Thyroid gland (tissue), 4 donors: ENCODE data around the gene YAP1. TPM values are rescaled to one million over a fixed set of nuclear protein-coding genes. Genes with fewer than 3 reads are reported as not detected.

Experiments used
- DNase-seq, 2 donors: peaks; one replicate each; pipeline ENCODE4 v3.0.0-alpha.2; 2019
- H3K27ac ChIP-seq, 3 donors: fragments of 200-600 bp; sonication (generic); 1 replicate in 2 of 3; 2 replicates in 1 of 3; pipeline ENCODE4 v1.5.1; 2016 to 2019; ENCODE audit warnings: mild to moderate bottlenecking in 1 of 3, moderate library complexity in 1 of 3
- H3K27me3 ChIP-seq: fragments of 200-600 bp; sonication (generic); one replicate; pipeline ENCODE4 v1.5.1; 2019
- H3K36me3 ChIP-seq, 2 donors: fragments of 200-600 bp; sonication (generic); one replicate each; pipeline ENCODE4 v1.5.1; 2016 to 2019
- H3K4me1 ChIP-seq, 2 donors: fragments of 200-600 bp; sonication (generic); one replicate each; pipeline ENCODE4 v1.5.1; 2017 to 2019
- H3K4me3 ChIP-seq, 3 donors: fragments of 200-600 bp; sonication (generic); replicated peaks in 1 of 3; 1 replicate in 2 of 3; 2 replicates in 1 of 3; pipeline ENCODE4 v1.5.1; 2016; ENCODE audit warnings: mild to moderate bottlenecking in 1 of 3
- H3K9me3 ChIP-seq: fragments of 200-600 bp; sonication (generic); one replicate; pipeline ENCODE4 v1.5.1; 2017
- POLR2A ChIP-seq, 2 donors: fragments of 450-650 bp; IDR thresholded peaks; one replicate each; pipeline ENCODE4 v1.6.1; 2017; ENCODE audit warnings: antibody characterized with exemption in 2 of 2, mild to moderate bottlenecking in 2 of 2, moderate library complexity in 1 of 2
- WGBS, 2 donors: methylation state at CpG; one replicate each; pipeline ENCODE4 v1.1.5; 2017; 5-methylcytosine and 5-hydroxymethylcytosine counted together
- intact Hi-C: fragments of 100-400 bp; cut with DNase I; formaldehyde crosslinking; loops from one replicate; pipeline ENCODE4 v1.15.1; 2023
- total RNA-seq, 4 donors: library from RNA; depleted of rRNA; stranded (reverse); fragments of >200 nt; gene quantifications; one replicate each; pipeline ENCODE4 v1.2.3, GENCODE V29; 2016
- TF ChIP-seq, protein P1 (sequence below), 6 experiments: fragments of 200-600 bp in 3 of 6; fragments of 450-650 bp in 3 of 6; sonication (generic) in 3 of 6; IDR thresholded peaks; one replicate each; pipeline ENCODE4 v1.5.1; 2016 to 2019; ENCODE audit warnings: antibody characterized with exemption in 6 of 6, mild to moderate bottlenecking in 2 of 6, inconsistent platforms in 1 of 6, moderate library complexity in 1 of 6

Gene YAP1
- total RNA-seq, 4 donors from 2014 or later, result 162 to 202 (median 176) TPM

DNA sequence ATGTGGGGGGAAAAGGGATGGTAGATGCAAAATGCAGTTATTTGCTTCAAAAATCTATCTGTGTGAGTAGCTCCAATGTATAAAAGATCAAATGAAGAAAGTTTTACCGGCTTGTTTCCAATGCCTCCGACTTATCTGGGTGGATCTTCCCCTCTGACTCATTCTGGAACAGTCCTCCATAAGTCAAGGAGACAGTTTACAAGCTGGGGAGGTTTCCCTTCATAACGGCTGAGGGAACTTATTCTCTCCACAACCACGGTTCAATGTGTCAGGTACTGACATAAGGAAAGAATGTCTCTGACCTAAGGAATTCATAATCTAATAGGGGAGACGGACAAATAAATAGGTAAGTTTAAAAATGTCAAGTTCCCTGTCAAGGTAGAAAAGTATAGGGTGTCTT is 157.4 kb downstream of the YAP1 start:
- peaks cover 3 to 4% of the 10 kb centered on the region in 2 donors for H3K4me1 ChIP-seq
- no peak overlapping the region for H3K4me3 ChIP-seq
- 72 to 75% methylated on average over 5 of the region's 5 CpGs for WGBS, 2 donors
- DNase-seq, result no peak
- peak overlapping the region in 2 of 3 donors; percentile 29 to 68 for H3K27ac ChIP-seq
- H3K9me3 ChIP-seq, result no peaks in the 10 kb centered on the region
- TF ChIP-seq POLR2A (IDR thresholded peaks at IDR 0.05), result no peak
- TF ChIP-seq, protein P1, sequence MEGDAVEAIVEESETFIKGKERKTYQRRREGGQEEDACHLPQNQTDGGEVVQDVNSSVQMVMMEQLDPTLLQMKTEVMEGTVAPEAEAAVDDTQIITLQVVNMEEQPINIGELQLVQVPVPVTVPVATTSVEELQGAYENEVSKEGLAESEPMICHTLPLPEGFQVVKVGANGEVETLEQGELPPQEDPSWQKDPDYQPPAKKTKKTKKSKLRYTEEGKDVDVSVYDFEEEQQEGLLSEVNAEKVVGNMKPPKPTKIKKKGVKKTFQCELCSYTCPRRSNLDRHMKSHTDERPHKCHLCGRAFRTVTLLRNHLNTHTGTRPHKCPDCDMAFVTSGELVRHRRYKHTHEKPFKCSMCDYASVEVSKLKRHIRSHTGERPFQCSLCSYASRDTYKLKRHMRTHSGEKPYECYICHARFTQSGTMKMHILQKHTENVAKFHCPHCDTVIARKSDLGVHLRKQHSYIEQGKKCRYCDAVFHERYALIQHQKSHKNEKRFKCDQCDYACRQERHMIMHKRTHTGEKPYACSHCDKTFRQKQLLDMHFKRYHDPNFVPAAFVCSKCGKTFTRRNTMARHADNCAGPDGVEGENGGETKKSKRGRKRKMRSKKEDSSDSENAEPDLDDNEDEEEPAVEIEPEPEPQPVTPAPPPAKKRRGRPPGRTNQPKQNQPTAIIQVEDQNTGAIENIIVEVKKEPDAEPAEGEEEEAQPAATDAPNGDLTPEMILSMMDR (IDR thresholded peaks at IDR 0.05), result no peak
- H3K27me3 ChIP-seq, result no peaks in the 10 kb centered on the region
- intact Hi-C loops, result loop anchor here (10.0 kb wide), 1 partner anchor 163 kb away; no protein-coding TSS in a partner anchor
- H3K36me3 ChIP-seq, result no peaks in the 10 kb centered on the region

DNA sequence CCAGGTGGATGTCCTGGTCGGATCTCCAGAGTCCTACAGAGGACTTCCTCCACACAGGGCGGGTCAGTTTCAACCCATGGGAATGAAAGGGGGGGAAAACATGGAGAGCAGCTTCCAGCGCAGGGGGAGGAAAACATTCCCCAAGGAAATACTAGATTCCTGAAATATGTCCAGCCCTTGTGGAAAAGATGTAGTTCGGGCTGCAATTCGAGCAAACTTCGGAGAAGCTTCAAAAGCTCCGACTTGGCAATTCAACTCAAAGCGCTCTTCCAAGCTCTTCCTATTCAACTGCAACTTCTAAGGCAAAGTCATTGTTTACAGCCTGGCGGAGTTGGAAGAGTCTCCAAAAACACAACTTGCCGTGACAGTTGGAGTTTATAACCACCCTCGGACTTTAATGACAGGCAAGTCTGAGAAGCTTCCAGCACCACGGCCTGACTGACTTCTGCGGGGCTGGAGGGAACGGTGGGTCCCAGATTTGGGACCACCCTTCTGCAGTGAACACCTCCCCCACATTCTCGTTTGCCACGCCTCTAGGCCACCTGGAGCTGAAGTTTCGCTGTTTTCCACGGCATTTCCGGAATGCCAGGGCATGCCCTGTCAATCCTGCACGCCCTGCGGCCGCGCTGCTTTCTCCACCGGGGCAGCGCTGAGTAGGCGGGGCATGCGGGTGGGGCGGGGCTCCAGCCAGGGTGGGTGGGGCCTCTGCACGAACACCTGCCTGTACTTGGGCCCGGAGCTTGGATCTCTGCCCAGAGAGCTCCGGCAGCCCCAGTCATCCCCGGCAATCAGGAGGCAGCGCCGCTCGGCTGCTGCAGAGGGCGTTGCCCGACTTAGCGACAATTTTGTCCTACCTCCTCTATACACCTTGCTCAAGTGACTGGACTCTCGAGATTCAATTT is 158.1 kb downstream of the YAP1 start:
- 25 to 28% methylated on average over 21 to 31 of the region's 39 CpGs for WGBS, 2 donors
- Histone ChIP-seq H3K27ac (peak overlapping the region; percentile 11 to 68 (median 29)), H3K4me1 (peaks cover 3 to 4% of the 10 kb centered on the region in 2 donors), H3K9me3 (no peaks in the 10 kb centered on the region), H3K27me3 (no peaks in the 10 kb centered on the region), H3K36me3 (no peaks in the 10 kb centered on the region), H3K4me3 (peak overlapping the region in 2 of 3 donors; percentile 8 to 27)
- peak; percentile 94 to 96 for DNase-seq
- TF ChIP-seq POLR2A (IDR thresholded peaks at IDR 0.05), result peak in 1 of 2 donors; percentile 53
- TF ChIP-seq, protein P1 (IDR thresholded peaks at IDR 0.05), result peak; percentile 19 to 72 (median 59)
- intact Hi-C loops, result loop anchor here (10.0 kb wide), 1 partner anchor 164 kb away; no protein-coding TSS in a partner anchor

DNA sequence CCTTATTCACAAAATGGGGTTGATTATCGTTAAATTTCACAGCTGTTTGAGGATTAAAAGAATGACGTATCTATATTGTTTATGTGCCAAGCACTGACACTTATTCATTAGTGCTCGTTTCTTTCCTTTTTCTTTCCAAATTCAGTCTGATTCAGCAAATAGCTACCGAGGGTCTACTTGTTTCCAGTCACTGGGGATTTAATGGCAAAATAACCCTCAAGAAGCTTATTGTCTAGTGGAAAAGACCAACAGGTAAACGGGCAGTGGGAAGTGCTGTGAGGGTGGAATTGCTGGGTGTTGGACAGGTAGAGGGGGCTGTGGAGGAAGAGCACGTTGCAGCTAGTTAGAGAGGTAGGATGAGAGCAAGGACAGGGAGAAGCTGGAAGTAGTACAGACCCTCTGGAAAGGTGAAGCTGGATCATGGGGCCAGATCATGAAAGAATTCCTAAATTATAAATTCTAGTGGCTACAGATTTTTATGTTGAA is 158.8 kb downstream of the YAP1 start:
- intact Hi-C loops, result loop anchor here (10.0 kb wide), 1 partner anchor 164 kb away; no protein-coding TSS in a partner anchor
- DNase-seq, result no peak
- 11 to 12% methylated on average over 6 of the region's 6 CpGs for WGBS, 2 donors

DNA sequence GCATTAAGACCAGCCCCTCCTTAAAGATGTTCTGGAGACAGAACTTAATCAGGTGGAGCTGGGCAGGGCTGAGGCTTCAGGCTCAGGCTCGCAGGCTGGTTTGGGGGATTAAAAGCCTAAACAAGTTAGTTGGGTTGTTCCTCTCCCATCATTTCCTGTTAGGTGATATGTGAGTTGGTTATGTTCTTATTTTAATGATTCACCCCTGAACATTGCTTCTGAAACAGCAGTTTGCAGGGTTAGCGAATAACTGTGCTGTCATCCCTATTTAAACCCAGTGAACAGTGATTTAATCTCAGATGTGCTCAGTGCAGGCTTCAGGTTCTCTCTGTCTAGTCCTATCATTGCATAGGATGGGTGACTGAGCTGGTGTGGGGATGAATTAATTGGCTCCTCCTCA is 159.7 kb downstream of the YAP1 start:
- no peak for TF ChIP-seq POLR2A (IDR thresholded peaks at IDR 0.05)
- TF ChIP-seq, protein P1 (IDR thresholded peaks at IDR 0.05), result no peak
- Histone ChIP-seq H3K4me3 (no peak overlapping the region), H3K27ac (no peak overlapping the region), H3K27me3 (no peaks in the 10 kb centered on the region), H3K9me3 (no peaks in the 10 kb centered on the region), H3K4me1 (peaks cover 3 to 4% of the 10 kb centered on the region in 2 donors), H3K36me3 (no peaks in the 10 kb centered on the region)
- 92% methylated on average over 2 of the region's 2 CpGs for WGBS, 2 donors
- DNase-seq, result no peak
- intact Hi-C loops, result loop anchor here (10.0 kb wide), 1 partner anchor 165 kb away; no protein-coding TSS in a partner anchor

More for the DNA sequence above, 158.8 kb downstream of the YAP1 start:
- peak overlapping the region in 2 of 3 donors; percentile 8 to 27 for H3K4me3 ChIP-seq
- no peaks in the 10 kb centered on the region for H3K27me3 ChIP-seq
- TF ChIP-seq POLR2A (IDR thresholded peaks at IDR 0.05), result no peak
- TF ChIP-seq, protein P1 (IDR thresholded peaks at IDR 0.05), result peak in 1 of 6 experiments; percentile 0
- no peaks in the 10 kb centered on the region for H3K9me3 ChIP-seq
- H3K27ac ChIP-seq, result peak overlapping the region; percentile 11 to 68 (median 29)
- H3K4me1 ChIP-seq, result peaks cover 3 to 4% of the 10 kb centered on the region in 2 donors
- no peaks in the 10 kb centered on the region for H3K36me3 ChIP-seq
